Mucosa of descending colon (tissue), 3 donors: Measurements from ENCODE around the gene TMEM243. TPM values are rescaled to one million over a fixed set of nuclear protein-coding genes. Genes with fewer than 3 reads are reported as not detected.

ENCODE experiments used
- ATAC-seq: fragments of 200-7000 bp; cut with Tn5 transposase; one replicate; pipeline ENCODE4 v1.9.1; 2020; ENCODE audit warnings: mild to moderate bottlenecking, moderate library complexity
- DNase-seq, 3 donors: peaks; one replicate each; pipeline ENCODE4 v3.0.0-alpha.2; 2020
- H3K36me3 ChIP-seq: fragments of 200-600 bp; one replicate; pipeline ENCODE4 v1.8.0; 2021; ENCODE audit warnings: low read depth, mild to moderate bottlenecking
- H3K4me1 ChIP-seq: fragments of 200-600 bp; one replicate; pipeline ENCODE4 v1.8.0; 2021; ENCODE audit warnings: low read depth, mild to moderate bottlenecking
- H3K4me3 ChIP-seq: fragments of 200-600 bp; one replicate; pipeline ENCODE4 v1.8.0; 2021; ENCODE audit warnings: mild to moderate bottlenecking
- H3K9me3 ChIP-seq: fragments of 200-600 bp; one replicate; pipeline ENCODE4 v1.8.0; 2021; ENCODE audit warnings: mild to moderate bottlenecking
- CTCF ChIP-seq: fragments of 200-600 bp; IDR thresholded peaks from one replicate; pipeline ENCODE4 v1.8.0; 2022; ENCODE audit warnings: antibody characterized with exemption, mild to moderate bottlenecking
- intact Hi-C, 2 donors: fragments of 100-400 bp; cut with DNase I in 1 of 2; cut with micrococcal nuclease in 1 of 2; formaldehyde crosslinking; loops; one replicate each; pipeline versions ENCODE4 v1.11.0 to v1.11.1; 2022; cut with DNase I, micrococcal nuclease
- total RNA-seq, 3 donors: library from RNA; stranded (reverse); fragmentation: NEBNext Ultra II Directional in 2 of 3; extraction: Animal tissue kit (Norgen Biotek cat#: 25700) in 2 of 3; gene quantifications; one replicate each; pipeline versions ENCODE4 v1.2.1 to v1.2.4, GENCODE V29; 2021 to 2023
- donor health status: DM: no; HTN: no; CAD: no; lungs with moderate emphysema.
- donor health status: DM: no; HTN: no; CAD: no.
- donor health status: DM: no; HTN: yes; CAD: no.

TMEM243 gene
- total RNA-seq, 3 donors from 2014 or later = 13.8 to 17.5 (median 17.1) TPM

- ATAC-seq (no peak), DNase-seq (no peak)
- no peak for TF ChIP-seq CTCF
- intact Hi-C loops = loop anchor here (5.0 to 10.0 kb wide), 2 partner anchors 214 to 221 kb away; no protein-coding TSS in a partner anchor
- no peaks in the 10 kb centered on the region for H3K4me1 ChIP-seq
- no peaks in the 10 kb centered on the region for H3K36me3 ChIP-seq
- no peak overlapping the region for H3K4me3 ChIP-seq
- H3K9me3 ChIP-seq = no peaks in the 10 kb centered on the region
Observed at GRCh38 chr7:87148332-87148955, 71.1 kb downstream of the TMEM243 start.

GRCh38 chr7:87147500-87147899 is 72.0 kb downstream of the TMEM243 start:
- DNase-seq (no peak), ATAC-seq (no peak)
- H3K4me3 ChIP-seq = no peak overlapping the region
- H3K36me3 ChIP-seq = no peaks in the 10 kb centered on the region
- no peaks in the 10 kb centered on the region for H3K4me1 ChIP-seq
- no peaks in the 10 kb centered on the region for H3K9me3 ChIP-seq
- intact Hi-C loops = loop anchor here (5.0 to 10.0 kb wide), 2 partner anchors 213 to 220 kb away; no protein-coding TSS in a partner anchor
- no peak for TF ChIP-seq CTCF

- TF ChIP-seq CTCF = no peak
- no peaks in the 10 kb centered on the region for H3K4me1 ChIP-seq
- no peak for ATAC-seq
- DNase-seq = peak in 2 of 3 donors; percentile 26 to 45
- no peaks in the 10 kb centered on the region for H3K9me3 ChIP-seq
- H3K4me3 ChIP-seq = no peak overlapping the region
- H3K36me3 ChIP-seq = no peaks in the 10 kb centered on the region
- intact Hi-C loops = loop anchor here (5.0 to 10.0 kb wide), 2 partner anchors 212 to 220 kb away; no protein-coding TSS in a partner anchor
Observed at GRCh38 chr7:87146740-87147386, 72.7 kb downstream of the TMEM243 start.

Other genes with a start within 250 kb of the TMEM243 start
- gene ELAPOR2, start 160.1 kb downstream of the TMEM243 start, total RNA-seq = 10 to 100 TPM in 2 of 3 donors, 1 to 10 TPM in 1; 8.0 to 22.4 (median 17.8) TPM
- 10 to 100 TPM; 48.4 to 94.5 (median 91.9) TPM for gene DMTF1, start 67.3 kb downstream of the TMEM243 start, total RNA-seq
- gene CROT, start 125.9 kb upstream of the TMEM243 start, total RNA-seq = 10 to 100 TPM; 16.9 to 28.8 (median 23.6) TPM